ENCODE measurements around the gene SUCNR1. TPM values are rescaled to one million over a fixed set of nuclear protein-coding genes. Genes with fewer than 3 reads are reported as not detected.

The SUCNR1 gene
- total RNA-seq, 1 experiment from 2014 or later: not detected

DNA sequence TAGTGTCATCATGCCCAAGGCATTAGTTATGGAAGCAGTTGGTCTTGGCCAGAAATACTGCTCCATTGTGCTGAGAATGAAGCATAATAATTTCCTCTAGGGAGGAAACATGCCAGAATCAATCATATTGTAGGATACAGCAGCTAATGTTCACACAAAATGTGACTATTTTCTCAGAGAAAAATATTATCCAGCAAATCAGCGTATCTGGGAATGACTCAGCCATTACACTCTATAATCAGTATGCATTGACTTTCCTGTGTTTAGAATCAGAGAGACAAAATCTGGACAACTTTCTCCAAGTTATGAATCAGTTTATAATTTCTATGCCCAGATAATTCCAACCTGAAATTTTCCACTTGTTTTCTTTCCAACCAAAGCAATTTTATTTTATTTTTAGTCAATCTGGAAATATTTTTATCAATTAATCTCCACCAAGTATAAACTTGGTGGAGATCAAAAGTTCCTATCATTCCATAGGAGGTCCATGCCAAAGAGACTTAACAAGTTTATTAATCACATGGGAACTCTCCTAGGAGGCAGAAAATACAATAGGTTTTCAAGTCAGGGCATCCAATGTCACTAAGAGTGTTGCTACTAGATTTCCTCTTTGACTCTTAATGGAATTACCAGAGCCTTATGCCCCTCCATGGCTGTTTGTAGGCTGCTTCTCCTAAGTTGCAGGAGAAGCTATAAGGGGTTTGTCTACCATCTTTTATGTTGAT, 36.4 kb downstream of the SUCNR1 start:
- no peak for DNase-seq
- Histone ChIP-seq H2BK5ac (ENCODE audit: insufficient read length, low read length) (no peak overlapping the region), H2BK12ac (ENCODE audit: insufficient read length, low read depth, low read length) (no peak overlapping the region), H4K91ac (ENCODE audit: insufficient read length, low read depth, low read length) (no peak overlapping the region), H2BK20ac (ENCODE audit: low read depth, low read length, poor library complexity, severe bottlenecking) (no peak overlapping the region), H2BK15ac (ENCODE audit: low read depth, low read length) (no peak overlapping the region), H3K27me3 (ENCODE audit: insufficient read depth, low read length) (no peaks in the 10 kb centered on the region), H3K4me2 (ENCODE audit: insufficient read depth, insufficient read length, low read length) (no peak overlapping the region), H3K79me1 (ENCODE audit: insufficient read depth, low read depth, low read length, poor library complexity, severe bottlenecking) (no peaks in the 10 kb centered on the region), H3K4me1 (ENCODE audit: insufficient read depth, low read length) (no peaks in the 10 kb centered on the region), H3K18ac (ENCODE audit: insufficient read length, low read depth, low read length) (no peak overlapping the region), H3K9me3 (ENCODE audit: control insufficient read depth, low read depth, low read length) (no peaks in the 10 kb centered on the region), H3K56ac (ENCODE audit: insufficient read length, low read depth, low read length) (no peak overlapping the region), H4K8ac (replicated peaks; ENCODE audit: insufficient read length, low read depth, low read length) (no peak overlapping the region), H4K5ac (ENCODE audit: insufficient read length, low read depth, low read length) (no peak overlapping the region), H2BK120ac (ENCODE audit: low read depth, low read length, poor library complexity, severe bottlenecking) (no peak overlapping the region), H3T11ph (ENCODE audit: low read length) (no peak overlapping the region), H3K14ac (ENCODE audit: insufficient read depth, low read length) (no peak overlapping the region), H2AFZ (ENCODE audit: low read length) (no peak overlapping the region), H3K23me2 (ENCODE audit: insufficient read length, low read depth, low read length, poor library complexity, severe bottlenecking) (no peaks in the 10 kb centered on the region), H3K23ac (ENCODE audit: insufficient read length, low read depth, low read length) (no peak overlapping the region), H3K4ac (ENCODE audit: low read depth, low read length) (no peak overlapping the region), H3K79me2 (ENCODE audit: insufficient read depth, low read length) (no peaks in the 10 kb centered on the region), H4K20me1 (ENCODE audit: control insufficient read depth, insufficient read depth, insufficient read length) (no peaks in the 10 kb centered on the region), H2AK5ac (ENCODE audit: insufficient read length, low read length) (no peak overlapping the region), H3K27ac (ENCODE audit: insufficient read length, low read depth, low read length) (no peak overlapping the region), H3K9ac (ENCODE audit: extremely low read depth, insufficient read length, low read length) (no peak overlapping the region)
- Mint-ChIP-seq H3K36me3 (ENCODE audit: insufficient read depth in 1 of 3, low read depth in 3 of 3) (no peaks in the 10 kb centered on the region; a peak in 1 of 7 replicates), H3K9me3 (no peaks in the 10 kb centered on the region), H3K27me3 (ENCODE audit: low read depth) (no peaks in the 10 kb centered on the region), H3K27ac (no peak overlapping the region), H3K4me1 (no peaks in the 10 kb centered on the region; a peak in 2 of 4 replicates), H3K4me3 (no peak overlapping the region)
- no CpG with 5 or more reads among the region's 1 CpG for WGBS (ENCODE audit: extremely low coverage, insufficient read length, low lambda C conversion rate)
- no peak for TF ChIP-seq CTCF (conservative IDR thresholded peaks at IDR 0.05)

Data from H9 (cell line).